Esophagus squamous epithelium (tissue), 5 donors: Measurements from ENCODE around the gene SVOP. TPM values are rescaled to one million over a fixed set of nuclear protein-coding genes. Genes with fewer than 3 reads are reported as not detected.

Experiments
- DNase-seq: peaks from one replicate; lab custom pipeline; 2025; lab: John Stamatoyannopoulos, UW
- H3K27ac ChIP-seq, 4 donors: fragments of 200-600 bp; sonication (generic); one replicate each; pipeline ENCODE4 v1.5.1; 2016 to 2019; ENCODE audit warnings: mild to moderate bottlenecking in 1 of 4
- H3K27me3 ChIP-seq, 4 donors: fragments of 200-600 bp; sonication (generic); 1 replicate in 3 of 4; 2 replicates in 1 of 4; pipeline versions ENCODE4 v1.5.1 to v1.6.0; 2017 to 2021; ENCODE audit warnings: antibody characterized with exemption in 1 of 4
- H3K36me3 ChIP-seq, 3 donors: fragments of 200-600 bp; sonication (generic); one replicate each; pipeline ENCODE4 v1.5.1; 2016 to 2019
- H3K4me1 ChIP-seq, 3 donors: fragments of 200-600 bp; sonication (generic); one replicate each; pipeline ENCODE4 v1.5.1; 2017 to 2019
- H3K4me3 ChIP-seq, 4 donors: fragments of 200-600 bp; sonication (generic); 1 replicate in 3 of 4; 2 replicates in 1 of 4; pipeline ENCODE4 v1.5.1; 2016 to 2019; ENCODE audit warnings: mild to moderate bottlenecking in 2 of 4, moderate library complexity in 1 of 4
- H3K9me3 ChIP-seq, 3 donors: fragments of 200-600 bp; sonication (generic); one replicate each; pipeline ENCODE4 v1.5.1; 2016 to 2019
- CTCF ChIP-seq, 6 experiments: fragments of 450-650 bp in 4 of 6; fragments of 200-600 bp in 2 of 6; sonication (generic) in 2 of 6; IDR thresholded peaks; one replicate each; pipeline ENCODE4 v1.5.1; 2016 to 2019; ENCODE audit warnings: antibody characterized with exemption in 6 of 6, mild to moderate bottlenecking in 4 of 6, moderate library complexity in 4 of 6
- POLR2A ChIP-seq, 4 donors: fragments of 450-650 bp; IDR thresholded peaks; one replicate each; pipeline ENCODE4 v1.6.1; 2017; ENCODE audit warnings: antibody characterized with exemption in 4 of 4, mild to moderate bottlenecking in 4 of 4, moderate library complexity in 3 of 4
- WGBS, 2 donors: methylation state at CpG; one replicate each; pipeline ENCODE4 v1.1.5; 2018; 5-methylcytosine and 5-hydroxymethylcytosine counted together
- intact Hi-C: fragments of 100-400 bp; cut with DNase I; formaldehyde crosslinking; loops from one replicate; pipeline ENCODE4 v1.15.0; 2022
- total RNA-seq, 4 donors: library from RNA; depleted of rRNA; stranded (reverse); fragments of >200 nt; gene quantifications; one replicate each; pipeline ENCODE4 v1.1.0, GENCODE V29; 2016
- donor health status: DM: yes; HTN: yes; CAD: no.

SVOP gene
- total RNA-seq, 4 donors from 2014 or later = not detected

GRCh38 chr12:108918960-108919642 lies 101.8 kb downstream of the SVOP start:
- intact Hi-C loops = no loop called here

GRCh38 chr12:108918206-108918605 lies 102.7 kb downstream of the SVOP start:
- H3K27me3 ChIP-seq = no peaks in the 10 kb centered on the region
- H3K36me3 ChIP-seq = no peaks in the 10 kb centered on the region
- no peak for DNase-seq
- H3K27ac ChIP-seq = no peak overlapping the region
- H3K4me3 ChIP-seq = no peak overlapping the region
- TF ChIP-seq POLR2A (IDR thresholded peaks at IDR 0.05) = no peak
- TF ChIP-seq CTCF (IDR thresholded peaks at IDR 0.05) = no peak
- H3K4me1 ChIP-seq = peaks cover 0 to 7% (median 0%) of the 10 kb centered on the region in 3 donors
- 44 to 51% methylated on average over 2 of the region's 2 CpGs for WGBS, 2 donors
- intact Hi-C loops = no loop called here
- no peaks in the 10 kb centered on the region for H3K9me3 ChIP-seq

More at GRCh38 chr12:108918960-108919642, 101.8 kb downstream of the SVOP start:
- Histone ChIP-seq H3K27ac (no peak overlapping the region), H3K9me3 (no peaks in the 10 kb centered on the region), H3K4me1 (peaks cover 0 to under 1% (median 0%) of the 10 kb centered on the region in 3 donors), H3K27me3 (no peaks in the 10 kb centered on the region), H3K4me3 (no peak overlapping the region), H3K36me3 (no peaks in the 10 kb centered on the region)
- 86 to 100% methylated on average over 3 of the region's 3 CpGs for WGBS, 2 donors
- DNase-seq = no peak
- TF ChIP-seq CTCF (IDR thresholded peaks at IDR 0.05) (no peak), POLR2A (IDR thresholded peaks at IDR 0.05) (no peak)

GRCh38 chr12:108916336-108916735 lies 104.5 kb downstream of the SVOP start:
- H3K27ac ChIP-seq = no peak overlapping the region
- H3K4me3 ChIP-seq = no peak overlapping the region
- no peak for DNase-seq
- intact Hi-C loops = no loop called here
- TF ChIP-seq POLR2A (IDR thresholded peaks at IDR 0.05) = no peak
- no peak for TF ChIP-seq CTCF (IDR thresholded peaks at IDR 0.05)
- H3K9me3 ChIP-seq = no peaks in the 10 kb centered on the region
- no peaks in the 10 kb centered on the region for H3K36me3 ChIP-seq
- H3K4me1 ChIP-seq = peaks cover 0 to 13% (median 0%) of the 10 kb centered on the region in 3 donors
- 54 to 69% methylated on average over 5 of the region's 5 CpGs for WGBS, 2 donors
- H3K27me3 ChIP-seq = no peaks in the 10 kb centered on the region

- WGBS, 2 donors = 78% methylated on average over 4 of the region's 15 CpGs; no CpG with 5 or more reads in 1 of the 2 donors
- DNase-seq = no peak
- intact Hi-C loops = no loop called here
Observed at GRCh38 chr12:108915632-108916133, 105.2 kb downstream of the SVOP start.

GRCh38 chr12:108914121-108914531 lies 106.7 kb downstream of the SVOP start:
- H3K4me1 ChIP-seq = peaks cover 0 to 13% (median 0%) of the 10 kb centered on the region in 3 donors
- H3K27ac ChIP-seq = peak overlapping the region in 1 of 4 donors; percentile 22
- TF ChIP-seq CTCF (IDR thresholded peaks at IDR 0.05) (no peak), POLR2A (IDR thresholded peaks at IDR 0.05) (no peak)
- intact Hi-C loops = no loop called here
- DNase-seq = no peak
- 15 to 19% methylated on average over 4 of the region's 4 CpGs for WGBS, 2 donors
- H3K27me3 ChIP-seq = no peaks in the 10 kb centered on the region
- no peak overlapping the region for H3K4me3 ChIP-seq
- H3K9me3 ChIP-seq = no peaks in the 10 kb centered on the region
- no peaks in the 10 kb centered on the region for H3K36me3 ChIP-seq

More at GRCh38 chr12:108915632-108916133, 105.2 kb downstream of the SVOP start:
- Histone ChIP-seq H3K9me3 (no peaks in the 10 kb centered on the region), H3K4me3 (no peak overlapping the region), H3K4me1 (peaks cover 0 to 13% (median 0%) of the 10 kb centered on the region in 3 donors), H3K27me3 (no peaks in the 10 kb centered on the region), H3K27ac (no peak overlapping the region), H3K36me3 (no peaks in the 10 kb centered on the region)
- TF ChIP-seq POLR2A (IDR thresholded peaks at IDR 0.05) = no peak
